Measurements from ENCODE around the gene COP1. TPM values are rescaled to one million over a fixed set of nuclear protein-coding genes. Genes with fewer than 3 reads are reported as not detected.
A peak's percentile ranks its signal among the peaks of the same experiment; 100 is the strongest.

COP1 gene
- total RNA-seq, 2 experiments from 2014 or later: 33.8 to 36.9 TPM

GRCh38 chr1:176199707-176200106 is 7.4 kb downstream of the COP1 start:
- Mint-ChIP-seq H3K4me1 (ENCODE audit: low read depth) (peaks cover 67% of the 10 kb centered on the region), H3K36me3 (ENCODE audit: low read depth) (peaks cover 27% of the 10 kb centered on the region), H3K27ac (no peak overlapping the region), H3K4me3 (no peak overlapping the region), H3K9me3 (no peaks in the 10 kb centered on the region), H3K27me3 (no peaks in the 10 kb centered on the region)
- ATAC-seq: no peak
- CTCF ChIA-PET: no interaction called here
- intact Hi-C loops (cut with micrococcal nuclease): no loop called here
- TF ChIP-seq, protein P1, sequence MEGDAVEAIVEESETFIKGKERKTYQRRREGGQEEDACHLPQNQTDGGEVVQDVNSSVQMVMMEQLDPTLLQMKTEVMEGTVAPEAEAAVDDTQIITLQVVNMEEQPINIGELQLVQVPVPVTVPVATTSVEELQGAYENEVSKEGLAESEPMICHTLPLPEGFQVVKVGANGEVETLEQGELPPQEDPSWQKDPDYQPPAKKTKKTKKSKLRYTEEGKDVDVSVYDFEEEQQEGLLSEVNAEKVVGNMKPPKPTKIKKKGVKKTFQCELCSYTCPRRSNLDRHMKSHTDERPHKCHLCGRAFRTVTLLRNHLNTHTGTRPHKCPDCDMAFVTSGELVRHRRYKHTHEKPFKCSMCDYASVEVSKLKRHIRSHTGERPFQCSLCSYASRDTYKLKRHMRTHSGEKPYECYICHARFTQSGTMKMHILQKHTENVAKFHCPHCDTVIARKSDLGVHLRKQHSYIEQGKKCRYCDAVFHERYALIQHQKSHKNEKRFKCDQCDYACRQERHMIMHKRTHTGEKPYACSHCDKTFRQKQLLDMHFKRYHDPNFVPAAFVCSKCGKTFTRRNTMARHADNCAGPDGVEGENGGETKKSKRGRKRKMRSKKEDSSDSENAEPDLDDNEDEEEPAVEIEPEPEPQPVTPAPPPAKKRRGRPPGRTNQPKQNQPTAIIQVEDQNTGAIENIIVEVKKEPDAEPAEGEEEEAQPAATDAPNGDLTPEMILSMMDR (IDR thresholded peaks at IDR 0.05): no peak
- POLR2A ChIA-PET: no interaction called here
- DNase-seq: no peak

DNA sequence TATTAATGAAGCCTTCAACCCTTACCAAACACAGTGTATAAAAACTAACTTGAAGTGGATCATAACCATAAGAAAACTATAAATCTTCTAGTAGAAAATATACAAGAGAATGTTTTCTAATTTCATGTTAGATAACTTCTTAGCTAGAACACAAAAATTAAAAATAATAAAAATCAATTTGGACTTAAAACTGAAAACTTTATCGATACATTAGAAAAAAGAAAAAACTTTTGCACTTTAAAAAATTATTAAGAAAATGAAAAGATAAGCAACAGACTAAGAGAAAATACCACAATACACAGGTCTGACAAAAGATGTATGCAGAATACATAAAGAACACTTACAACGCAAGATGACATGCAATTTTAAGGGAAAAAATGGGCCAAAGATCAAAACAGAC is 8.7 kb downstream of the COP1 start:
- TF ChIP-seq, protein P1 (IDR thresholded peaks at IDR 0.05): no peak
- intact Hi-C loops (cut with micrococcal nuclease): no loop called here
- no peak overlapping the region for H3K4me3 Mint-ChIP-seq
- H3K27me3 Mint-ChIP-seq: no peaks in the 10 kb centered on the region
- no peak overlapping the region for H3K27ac Mint-ChIP-seq
- DNase-seq (no peak), ATAC-seq (no peak)
- H3K4me1 Mint-ChIP-seq (ENCODE audit: low read depth): peaks cover 68% of the 10 kb centered on the region
- H3K36me3 Mint-ChIP-seq (ENCODE audit: low read depth): peaks cover 33% of the 10 kb centered on the region
- no peaks in the 10 kb centered on the region for H3K9me3 Mint-ChIP-seq
- POLR2A ChIA-PET: interaction anchor here (0.6 kb wide), 1 partner anchor 1741 kb away, joined by 3 read pairs; no protein-coding TSS in a partner anchor
- CTCF ChIA-PET: no interaction called here

DNA sequence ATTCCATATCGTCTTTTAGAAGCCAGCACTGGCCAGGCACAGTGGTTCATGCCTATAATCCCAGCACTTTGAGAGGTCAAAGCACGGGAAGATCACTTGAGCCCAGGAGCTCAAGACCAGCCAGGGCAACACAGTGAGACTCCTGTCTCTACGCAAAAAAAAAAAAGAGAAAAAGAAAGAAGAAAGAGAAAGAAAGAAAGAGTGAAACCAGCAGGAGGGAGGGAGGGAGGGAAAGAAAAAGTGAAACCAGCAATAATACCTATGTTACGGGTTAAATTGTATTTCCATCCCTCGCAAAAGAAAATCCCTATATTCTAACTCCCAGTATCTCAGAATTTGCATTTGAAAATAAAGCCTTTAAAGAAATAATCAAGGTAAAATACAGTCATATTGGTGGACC is 10.4 kb downstream of the COP1 start:
- peak; percentile 60 for ATAC-seq
- ChIA-PET CTCF (no interaction called here), POLR2A (interaction anchor here (1.1 kb wide), 1 partner anchor 9 kb away, joined by 3 read pairs; no protein-coding TSS in a partner anchor)
- Mint-ChIP-seq H3K27me3 (no peaks in the 10 kb centered on the region), H3K36me3 (ENCODE audit: low read depth) (peaks cover 38% of the 10 kb centered on the region), H3K27ac (peak overlapping the region; percentile 70), H3K4me3 (peak overlapping the region; percentile 65), H3K4me1 (ENCODE audit: low read depth) (peaks cover 74% of the 10 kb centered on the region), H3K9me3 (peaks cover 4% of the 10 kb centered on the region)
- DNase-seq: no peak
- TF ChIP-seq, protein P1 (IDR thresholded peaks at IDR 0.05): no peak
- intact Hi-C loops (cut with micrococcal nuclease): no loop called here

- ATAC-seq (no peak), DNase-seq (no peak)
- TF ChIP-seq, protein P1 (IDR thresholded peaks at IDR 0.05): no peak
- H3K27me3 Mint-ChIP-seq: no peaks in the 10 kb centered on the region
- H3K4me3 Mint-ChIP-seq: no peak overlapping the region
- intact Hi-C loops (cut with micrococcal nuclease): no loop called here
- POLR2A ChIA-PET: interaction anchor here (1.9 kb wide), 1 partner anchor 11 kb away, joined by 6 read pairs; no protein-coding TSS in a partner anchor
- H3K9me3 Mint-ChIP-seq: peaks cover 4% of the 10 kb centered on the region
- CTCF ChIA-PET: interaction anchor here (0.8 to 1.2 kb wide), 2 partner anchors 12 to 34 kb away, joined by 3 read pairs; no protein-coding TSS in a partner anchor
- peaks cover 38% of the 10 kb centered on the region for H3K36me3 Mint-ChIP-seq (ENCODE audit: low read depth)
- H3K27ac Mint-ChIP-seq: no peak overlapping the region
- peaks cover 73% of the 10 kb centered on the region for H3K4me1 Mint-ChIP-seq (ENCODE audit: low read depth)
Measured at GRCh38 chr1:176195547-176195946, 11.5 kb downstream of the COP1 start.

DNA sequence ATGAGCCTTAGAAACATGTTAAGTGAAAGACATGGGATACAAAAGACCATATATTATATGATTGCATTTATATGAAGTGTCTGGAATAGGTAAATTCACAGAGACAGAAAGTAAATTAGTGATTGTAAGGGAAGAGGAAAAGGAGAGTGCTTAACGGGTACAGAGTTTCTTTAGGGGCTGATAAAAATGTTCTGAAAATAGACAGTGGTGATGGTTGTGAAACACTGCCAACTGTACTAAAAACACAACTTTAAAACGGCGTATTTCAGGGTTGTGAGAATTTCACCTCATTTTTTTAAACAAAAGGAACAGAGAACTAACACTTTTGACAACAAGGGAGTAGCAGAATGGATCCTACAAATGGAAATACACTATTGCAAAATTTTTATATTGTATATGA is 13.4 kb downstream of the COP1 start:
- Mint-ChIP-seq H3K27me3 (no peaks in the 10 kb centered on the region), H3K4me1 (ENCODE audit: low read depth) (peaks cover 75% of the 10 kb centered on the region), H3K4me3 (no peak overlapping the region), H3K9me3 (peaks cover 8% of the 10 kb centered on the region), H3K27ac (no peak overlapping the region), H3K36me3 (ENCODE audit: low read depth) (peaks cover 35% of the 10 kb centered on the region)
- CTCF ChIA-PET: no interaction called here
- ATAC-seq: no peak
- TF ChIP-seq, protein P1 (IDR thresholded peaks at IDR 0.05): no peak
- DNase-seq: no peak
- intact Hi-C loops (cut with micrococcal nuclease): loop anchor here (5.0 kb wide), 1 partner anchor 36 kb away; no protein-coding TSS in a partner anchor
- POLR2A ChIA-PET: no interaction called here

All from activated CD8-positive, alpha-beta T cell treated with anti-CD3 and anti-CD28 coated beads for 36 hours (primary cell).